SK-N-SH (cell line): ENCODE data around the gene MAGI2. TPM values are rescaled to one million over a fixed set of nuclear protein-coding genes. Genes with fewer than 3 reads are reported as not detected.
A peak's percentile ranks its signal among the peaks of the same experiment; 100 is the strongest.

Source experiments
- CTCF ChIA-PET: fragments of 300-600, 350-600 bp; formaldehyde crosslinking; extraction: SDS; loops from one replicate; lab custom pipeline; 2021; lab: Yijun Ruan, JAX
- POLR2A ChIA-PET: fragments of 350-600 bp; sonication (Branson Sonifier 250); formaldehyde crosslinking; extraction: SDS; loops from one replicate; lab custom pipeline; 2020; ENCODE audit warnings: antibody characterized with exemption, inconsistent platforms; lab: Yijun Ruan, JAX
- DNase-seq: peaks from one replicate; pipeline ENCODE4 v3.0.0; 2012
- H2AFZ ChIP-seq: fragments of 200-600 bp; sonication (generic); 2 replicates; pipeline ENCODE4 v1.8.1; 2016; ENCODE audit warnings: antibody characterized with exemption, mild to moderate bottlenecking, low read depth
- H3F3A ChIP-seq: fragments of 200-600 bp; sonication (generic); replicated peaks from 2 replicates; pipeline ENCODE3; 2016; ENCODE audit warnings: antibody characterized with exemption, mild to moderate bottlenecking; ENCODE audit not compliant: insufficient read depth
- H3K27ac ChIP-seq, 2 experiments: fragments of 200-500 bp in 1 of 2; fragments of 200-600 bp in 1 of 2; sonication (Bioruptor generic) in 1 of 2; sonication (generic), shearing (Covaris generic) in 1 of 2; 2 replicates each; pipeline versions ENCODE4 v1.5.1 to v1.6.1; 2014 to 2016; ENCODE audit warnings: low read depth in 2 of 2, inconsistent platforms in 1 of 2, low read length in 1 of 2, mild to moderate bottlenecking in 1 of 2, mixed read lengths in 1 of 2
- H3K27me3 ChIP-seq: fragments of 200-600 bp; sonication (generic), shearing (Covaris generic); 2 replicates; pipeline ENCODE4 v1.6.1; 2016; ENCODE audit warnings: mixed run types; ENCODE audit not compliant: insufficient read depth
- H3K36me3 ChIP-seq, 2 experiments: fragments of 200-500 bp in 1 of 2; fragments of 200-600 bp in 1 of 2; sonication (Bioruptor generic) in 1 of 2; sonication (generic) in 1 of 2; replicated peaks in 1 of 2; 2 replicates each; pipeline versions ENCODE3 to v1.5.1; 2014 to 2016; ENCODE audit warnings: low read length in 1 of 2, mild to moderate bottlenecking in 1 of 2; ENCODE audit not compliant: insufficient read depth in 2 of 2, control insufficient read depth in 1 of 2
- H3K4me1 ChIP-seq, 2 experiments: fragments of 200-500 bp in 1 of 2; fragments of 200-600 bp in 1 of 2; sonication (Bioruptor generic) in 1 of 2; sonication (generic), shearing (Covaris generic) in 1 of 2; 2 replicates each; pipeline versions ENCODE4 v1.5.1 to v1.6.1; 2014 to 2016; ENCODE audit warnings: low read depth in 1 of 2, low read length in 1 of 2, mixed run types in 1 of 2; ENCODE audit not compliant: insufficient read depth in 2 of 2, control insufficient read depth in 1 of 2
- H3K4me2 ChIP-seq: fragments of 200-600 bp; sonication (generic), shearing (Covaris generic); 2 replicates; pipeline ENCODE4 v1.6.1; 2017; ENCODE audit warnings: mixed run types
- H3K4me3 ChIP-seq, 2 experiments: fragments of 200-500 bp in 1 of 2; fragments of 200-600 bp in 1 of 2; sonication (Bioruptor generic) in 1 of 2; sonication (generic), shearing (Covaris generic) in 1 of 2; 2 replicates each; pipeline versions ENCODE4 v1.5.1 to v1.8.1; 2014 to 2016; ENCODE audit warnings: low read depth in 2 of 2, inconsistent platforms in 1 of 2, low read length in 1 of 2, mild to moderate bottlenecking in 1 of 2, mixed read lengths in 1 of 2, moderate library complexity in 1 of 2
- H3K79me2 ChIP-seq: fragments of 200-600 bp; sonication (generic); 2 replicates; pipeline ENCODE4 v1.8.1; 2017; ENCODE audit warnings: mild to moderate bottlenecking; ENCODE audit not compliant: insufficient read depth
- H3K9ac ChIP-seq: fragments of 200-600 bp; sonication (generic); 2 replicates; pipeline ENCODE4 v1.6.1; 2017; ENCODE audit warnings: mixed run types
- H3K9me2 ChIP-seq: fragments of 200-600 bp; sonication (generic); 2 replicates; pipeline ENCODE4 v1.6.1; 2017; ENCODE audit warnings: mixed run types
- H3K9me3 ChIP-seq: fragments of 200-600 bp; sonication (generic); 2 replicates; pipeline ENCODE4 v1.6.1; 2017; ENCODE audit warnings: mixed run types, mild to moderate bottlenecking, moderate library complexity
- H4K20me1 ChIP-seq: fragments of 200-600 bp; sonication (generic); 2 replicates; pipeline ENCODE4 v1.6.1; 2017; ENCODE audit warnings: mild to moderate bottlenecking, mixed run types; ENCODE audit not compliant: insufficient read depth
- CHD2 ChIP-seq: fragments of 150-350 bp; IDR thresholded peaks from 2 replicates; pipeline ENCODE4 v1.6.1; 2018; ENCODE audit warnings: low read length; ENCODE audit not compliant: partially characterized antibody
- ELF1 ChIP-seq: IDR thresholded peaks from 2 replicates; pipeline ENCODE4 v1.4.0; 2012
- EP300 ChIP-seq, 2 experiments: IDR thresholded peaks; 2 replicates each; pipeline versions ENCODE4 v1.4.0 to v1.6.1; 2012; ENCODE audit warnings: borderline replicate concordance in 1 of 2, low read depth in 1 of 2, low read length in 1 of 2
- EZH2phosphoT487 ChIP-seq: fragments of 200-600 bp; sonication (generic); IDR thresholded peaks from 2 replicates; pipeline ENCODE4 v1.6.1; 2017; ENCODE audit warnings: low read depth, mixed run types, mild to moderate bottlenecking, antibody characterized with exemption, moderate library complexity, borderline replicate concordance
- FOSL2 ChIP-seq: IDR thresholded peaks from 2 replicates; pipeline ENCODE4 v1.4.0; 2012; ENCODE audit warnings: low read depth, mild to moderate bottlenecking, moderate library complexity, borderline replicate concordance
- FOXJ3 ChIP-seq: sonication (generic); formaldehyde crosslinking; IDR thresholded peaks from 2 replicates; pipeline ENCODE4 v1.5.1; 2020; ENCODE audit warnings: mild to moderate bottlenecking, missing genetic modification reagents
- FOXM1 ChIP-seq: IDR thresholded peaks from 2 replicates; pipeline ENCODE4 v1.4.0; 2012; ENCODE audit warnings: low read depth, mild to moderate bottlenecking
- GATA2 ChIP-seq: sonication (generic); formaldehyde crosslinking; IDR thresholded peaks from 2 replicates; pipeline ENCODE4 v1.5.0; 2020; ENCODE audit warnings: mild to moderate bottlenecking, missing genetic modification reagents
- JUND ChIP-seq: IDR thresholded peaks from 2 replicates; pipeline ENCODE4 v1.4.0; 2012
- MEF2A ChIP-seq: IDR thresholded peaks from 2 replicates; pipeline ENCODE4 v1.4.0; 2012; ENCODE audit warnings: low read depth, borderline replicate concordance
- MXI1 ChIP-seq: IDR thresholded peaks from 2 replicates; pipeline ENCODE4 v1.6.1; 2012; ENCODE audit warnings: mild to moderate bottlenecking, low read depth, low read length, improper control_type of control experiment
- NFIC ChIP-seq: IDR thresholded peaks from 2 replicates; pipeline ENCODE4 v1.4.0; 2012; ENCODE audit warnings: borderline replicate concordance
- NRF1 ChIP-seq: IDR thresholded peaks from 2 replicates; pipeline ENCODE4 v1.6.1; 2012; ENCODE audit warnings: low read depth, mild to moderate bottlenecking, low read length
- PBX3 ChIP-seq: IDR thresholded peaks from 2 replicates; pipeline ENCODE4; 2012
- POLR2AphosphoS5 ChIP-seq: IDR thresholded peaks from 2 replicates; pipeline ENCODE4 v1.6.1; 2012; ENCODE audit warnings: low read depth, low read length
- RAD21 ChIP-seq: IDR thresholded peaks from 2 replicates; pipeline ENCODE4 v1.6.1; 2012; ENCODE audit warnings: mild to moderate bottlenecking, low read length
- RCOR1 ChIP-seq: fragments of 150-350 bp; IDR thresholded peaks from 2 replicates; pipeline ENCODE4 v1.6.1; 2017; ENCODE audit warnings: antibody characterized with exemption, low read length
- RXRA ChIP-seq: IDR thresholded peaks from 2 replicates; pipeline ENCODE4 v1.4.0; 2012; ENCODE audit warnings: low read depth, mild to moderate bottlenecking, borderline replicate concordance
- SIN3A ChIP-seq: IDR thresholded peaks from 2 replicates; pipeline ENCODE4 v1.6.1; 2012; ENCODE audit warnings: low read depth, mild to moderate bottlenecking, low read length, moderate library complexity, borderline replicate concordance
- TCF12 ChIP-seq: IDR thresholded peaks from 2 replicates; pipeline ENCODE4 v1.4.0; 2012
- TEAD4 ChIP-seq: IDR thresholded peaks from 2 replicates; pipeline ENCODE4 v1.4.0; 2012; ENCODE audit warnings: mild to moderate bottlenecking, borderline replicate concordance; ENCODE audit not compliant: insufficient read depth
- USF2 ChIP-seq: fragments of 150-350 bp; IDR thresholded peaks from 2 replicates; pipeline ENCODE4 v1.6.1; 2017; ENCODE audit warnings: antibody characterized with exemption, low read length, low read depth, borderline replicate concordance
- YY1 ChIP-seq: IDR thresholded peaks from 2 replicates; pipeline ENCODE4 v1.4.0; 2012; ENCODE audit warnings: low read depth, mild to moderate bottlenecking
- ZBTB33 ChIP-seq: IDR thresholded peaks from 2 replicates; pipeline ENCODE4 v1.4.0; 2012; ENCODE audit warnings: low read depth, borderline replicate concordance
- WGBS: methylation state at CpG from one replicate; pipeline ENCODE4 v1.1.6; 2017; ENCODE audit warnings: low lambda C conversion rate; 5-methylcytosine and 5-hydroxymethylcytosine counted together
- polyA plus RNA-seq, 3 experiments: library from polyadenylated mRNA; depleted of rRNA; stranded (reverse); fragments of >200 nt; gene quantifications; 2 replicates each; pipeline ENCODE4 v1.2.3, GENCODE V29; 2012
- TF ChIP-seq, protein P1 (sequence below): IDR thresholded peaks from 2 replicates; pipeline ENCODE4 v1.4.0; 2012; ENCODE audit warnings: low read depth
- TF ChIP-seq, protein P2 (sequence below): IDR thresholded peaks from 2 replicates; pipeline ENCODE4 v1.6.1; 2012; ENCODE audit warnings: mild to moderate bottlenecking, low read depth, low read length, moderate library complexity

The MAGI2 gene
- polyA plus RNA-seq, 1 of the 3 experiments (the other 2 are of a cell fraction), result 1.1 TPM

DNA sequence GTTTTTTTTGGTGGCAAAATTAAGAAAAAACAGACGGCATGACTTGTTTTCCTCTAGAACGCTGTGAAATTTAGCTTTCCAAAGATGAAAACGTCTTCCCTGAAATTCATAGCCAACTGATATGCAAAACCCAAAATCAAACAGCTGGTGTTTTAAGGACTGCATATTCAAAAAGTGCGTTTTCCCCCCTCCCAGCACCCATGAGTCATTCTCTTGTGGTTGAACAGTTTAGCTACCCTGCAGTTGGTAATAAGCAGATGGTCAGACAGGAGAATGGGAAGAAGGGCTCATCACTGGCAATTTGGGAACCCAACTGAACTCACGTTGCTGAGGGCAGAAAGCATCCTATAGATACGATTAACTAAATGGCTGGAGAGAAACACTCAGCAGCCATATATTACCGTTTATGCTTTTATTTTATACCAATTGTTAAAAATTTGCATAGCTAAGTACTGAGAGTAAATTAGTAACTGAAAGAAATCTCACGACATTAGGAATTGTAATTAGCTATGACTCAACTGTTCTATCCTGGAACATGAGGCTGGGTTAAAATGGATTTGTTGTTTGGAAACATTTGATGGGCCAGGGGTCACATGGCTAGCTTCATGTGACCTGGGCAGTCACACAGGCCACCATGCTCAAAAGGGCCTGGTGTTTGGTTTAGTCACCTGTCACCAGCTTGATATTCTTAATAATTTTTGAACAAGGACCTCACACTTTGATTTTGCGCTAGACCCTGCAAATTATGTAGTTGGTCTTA lies 1311.8 kb downstream of the MAGI2 start:
- H2AFZ ChIP-seq, result peak overlapping the region; percentile 11; the same call in 1 of the 2 replicates
- WGBS, result 19% methylated on average over 9 of the region's 9 CpGs
- no peaks in the 10 kb centered on the region for H4K20me1 ChIP-seq
- peaks cover 32 to 33% of the 10 kb centered on the region in 2 experiments for H3K4me1 ChIP-seq
- H3K9me3 ChIP-seq, result no peaks in the 10 kb centered on the region
- no peaks in the 10 kb centered on the region; the same call in 1 of the 2 replicates for H3K9me2 ChIP-seq
- no peak overlapping the region for H3K4me3 ChIP-seq
- H3K27me3 ChIP-seq, result no peaks in the 10 kb centered on the region
- H3K4me2 ChIP-seq, result peak overlapping the region; percentile 21; the same call in 1 of the 2 replicates
- H3K36me3 ChIP-seq, result no peaks in the 10 kb centered on the region
- no peak overlapping the region for H3K9ac ChIP-seq
- no peaks in the 10 kb centered on the region for H3K79me2 ChIP-seq
- peak overlapping the region; percentile 91 to 95 for H3K27ac ChIP-seq
- CTCF ChIA-PET, result interaction anchor here (1.2 to 1.5 kb wide), 2 partner anchors 14 to 121 kb away, joined by 3 to 4 read pairs; no protein-coding TSS in a partner anchor
- peaks cover 33% of the 10 kb centered on the region for H3F3A ChIP-seq
- DNase-seq, result no peak
- POLR2A ChIA-PET, result no interaction called here
- TF ChIP-seq JUND (peak; percentile 100), FOSL2 (peak; percentile 99), ZBTB33 (no peak; the same call in none of the 2 replicates), CHD2 (no peak), NRF1 (no peak), RXRA (peak; percentile 92), TEAD4 (peak; percentile 95), GATA2 (CRISPR knock-in tag) (no peak), PBX3 (peak; percentile 97), USF2 (no peak), EP300 (IDR thresholded peaks at IDR 0.05; ENCODE audit: borderline replicate concordance in 1 of 2, low read depth in 1 of 2, low read length in 1 of 2) (peak; percentile 76 to 99; a peak in 3 of 4 replicates), NFIC (peak; percentile 91), YY1 (no peak; the same call in 1 of the 2 replicates), POLR2AphosphoS5 (peak; percentile 96), RAD21 (peak; percentile 1; the same call in 1 of the 2 replicates), RCOR1 (0 out of 2 replicates have a peak, but pooled peaks have one; percentile 17), EZH2phosphoT487 (no peak), MXI1 (no peak), SIN3A (peak; percentile 87; the same call in 1 of the 2 replicates), MEF2A (peak; percentile 82; the same call in 1 of the 2 replicates), FOXM1 (peak; percentile 98), ELF1 (peak; percentile 25; the same call in 1 of the 2 replicates), FOXJ3 (CRISPR knock-in tag) (no peak), TCF12 (peak; percentile 100)
- TF ChIP-seq, protein P1, sequence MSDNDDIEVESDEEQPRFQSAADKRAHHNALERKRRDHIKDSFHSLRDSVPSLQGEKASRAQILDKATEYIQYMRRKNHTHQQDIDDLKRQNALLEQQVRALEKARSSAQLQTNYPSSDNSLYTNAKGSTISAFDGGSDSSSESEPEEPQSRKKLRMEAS, result peak; percentile 74; the same call in 1 of the 2 replicates
- TF ChIP-seq, protein P2, sequence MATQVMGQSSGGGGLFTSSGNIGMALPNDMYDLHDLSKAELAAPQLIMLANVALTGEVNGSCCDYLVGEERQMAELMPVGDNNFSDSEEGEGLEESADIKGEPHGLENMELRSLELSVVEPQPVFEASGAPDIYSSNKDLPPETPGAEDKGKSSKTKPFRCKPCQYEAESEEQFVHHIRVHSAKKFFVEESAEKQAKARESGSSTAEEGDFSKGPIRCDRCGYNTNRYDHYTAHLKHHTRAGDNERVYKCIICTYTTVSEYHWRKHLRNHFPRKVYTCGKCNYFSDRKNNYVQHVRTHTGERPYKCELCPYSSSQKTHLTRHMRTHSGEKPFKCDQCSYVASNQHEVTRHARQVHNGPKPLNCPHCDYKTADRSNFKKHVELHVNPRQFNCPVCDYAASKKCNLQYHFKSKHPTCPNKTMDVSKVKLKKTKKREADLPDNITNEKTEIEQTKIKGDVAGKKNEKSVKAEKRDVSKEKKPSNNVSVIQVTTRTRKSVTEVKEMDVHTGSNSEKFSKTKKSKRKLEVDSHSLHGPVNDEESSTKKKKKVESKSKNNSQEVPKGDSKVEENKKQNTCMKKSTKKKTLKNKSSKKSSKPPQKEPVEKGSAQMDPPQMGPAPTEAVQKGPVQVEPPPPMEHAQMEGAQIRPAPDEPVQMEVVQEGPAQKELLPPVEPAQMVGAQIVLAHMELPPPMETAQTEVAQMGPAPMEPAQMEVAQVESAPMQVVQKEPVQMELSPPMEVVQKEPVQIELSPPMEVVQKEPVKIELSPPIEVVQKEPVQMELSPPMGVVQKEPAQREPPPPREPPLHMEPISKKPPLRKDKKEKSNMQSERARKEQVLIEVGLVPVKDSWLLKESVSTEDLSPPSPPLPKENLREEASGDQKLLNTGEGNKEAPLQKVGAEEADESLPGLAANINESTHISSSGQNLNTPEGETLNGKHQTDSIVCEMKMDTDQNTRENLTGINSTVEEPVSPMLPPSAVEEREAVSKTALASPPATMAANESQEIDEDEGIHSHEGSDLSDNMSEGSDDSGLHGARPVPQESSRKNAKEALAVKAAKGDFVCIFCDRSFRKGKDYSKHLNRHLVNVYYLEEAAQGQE, result peak; percentile 73
